Measurements from ENCODE around the gene CFTR. TPM values are rescaled to one million over a fixed set of nuclear protein-coding genes. Genes with fewer than 3 reads are reported as not detected.

The CFTR gene
- not detected in 2 replicates for total RNA-seq

DNA sequence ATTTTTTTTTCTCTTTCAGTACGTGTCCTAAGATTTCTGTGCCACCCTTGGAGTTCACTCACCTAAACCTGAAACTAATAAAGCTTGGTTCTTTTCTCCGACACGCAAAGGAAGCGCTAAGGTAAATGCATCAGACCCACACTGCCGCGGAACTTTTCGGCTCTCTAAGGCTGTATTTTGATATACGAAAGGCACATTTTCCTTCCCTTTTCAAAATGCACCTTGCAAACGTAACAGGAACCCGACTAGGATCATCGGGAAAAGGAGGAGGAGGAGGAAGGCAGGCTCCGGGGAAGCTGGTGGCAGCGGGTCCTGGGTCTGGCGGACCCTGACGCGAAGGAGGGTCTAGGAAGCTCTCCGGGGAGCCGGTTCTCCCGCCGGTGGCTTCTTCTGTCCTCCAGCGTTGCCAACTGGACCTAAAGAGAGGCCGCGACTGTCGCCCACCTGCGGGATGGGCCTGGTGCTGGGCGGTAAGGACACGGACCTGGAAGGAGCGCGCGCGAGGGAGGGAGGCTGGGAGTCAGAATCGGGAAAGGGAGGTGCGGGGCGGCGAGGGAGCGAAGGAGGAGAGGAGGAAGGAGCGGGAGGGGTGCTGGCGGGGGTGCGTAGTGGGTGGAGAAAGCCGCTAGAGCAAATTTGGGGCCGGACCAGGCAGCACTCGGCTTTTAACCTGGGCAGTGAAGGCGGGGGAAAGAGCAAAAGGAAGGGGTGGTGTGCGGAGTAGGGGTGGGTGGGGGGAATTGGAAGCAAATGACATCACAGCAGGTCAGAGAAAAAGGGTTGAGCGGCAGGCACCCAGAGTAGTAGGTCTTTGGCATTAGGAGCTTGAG, at the start of gene CFTR:
Gene CFTR, plus strand, starts transcription at position 801 of the 830 bp plus-strand sequence. CDS start 70 bp downstream, outside the sequence.

Other genes starting within 250 kb of the CFTR start
- 0.20 TPM in 1 of 2 replicates, not detected in the other for gene WNT2, start 157.0 kb upstream of the CFTR start, total RNA-seq
- gene ASZ1, start 52.5 kb upstream of the CFTR start, total RNA-seq: not detected in 2 replicates

Data from smooth muscle cell of the pulmonary artery (primary cell).